Measurements from ENCODE around the gene STEAP1.

Gene STEAP1

GRCh38 chr7:90178679-90179278 is 24.5 kb downstream of the STEAP1 start:
- TF ChIP-seq SIN3A (IDR thresholded peaks at IDR 0.05; ENCODE audit: borderline replicate concordance, insufficient read depth, low read length) = no peak
- TF ChIP-seq, protein P1, sequence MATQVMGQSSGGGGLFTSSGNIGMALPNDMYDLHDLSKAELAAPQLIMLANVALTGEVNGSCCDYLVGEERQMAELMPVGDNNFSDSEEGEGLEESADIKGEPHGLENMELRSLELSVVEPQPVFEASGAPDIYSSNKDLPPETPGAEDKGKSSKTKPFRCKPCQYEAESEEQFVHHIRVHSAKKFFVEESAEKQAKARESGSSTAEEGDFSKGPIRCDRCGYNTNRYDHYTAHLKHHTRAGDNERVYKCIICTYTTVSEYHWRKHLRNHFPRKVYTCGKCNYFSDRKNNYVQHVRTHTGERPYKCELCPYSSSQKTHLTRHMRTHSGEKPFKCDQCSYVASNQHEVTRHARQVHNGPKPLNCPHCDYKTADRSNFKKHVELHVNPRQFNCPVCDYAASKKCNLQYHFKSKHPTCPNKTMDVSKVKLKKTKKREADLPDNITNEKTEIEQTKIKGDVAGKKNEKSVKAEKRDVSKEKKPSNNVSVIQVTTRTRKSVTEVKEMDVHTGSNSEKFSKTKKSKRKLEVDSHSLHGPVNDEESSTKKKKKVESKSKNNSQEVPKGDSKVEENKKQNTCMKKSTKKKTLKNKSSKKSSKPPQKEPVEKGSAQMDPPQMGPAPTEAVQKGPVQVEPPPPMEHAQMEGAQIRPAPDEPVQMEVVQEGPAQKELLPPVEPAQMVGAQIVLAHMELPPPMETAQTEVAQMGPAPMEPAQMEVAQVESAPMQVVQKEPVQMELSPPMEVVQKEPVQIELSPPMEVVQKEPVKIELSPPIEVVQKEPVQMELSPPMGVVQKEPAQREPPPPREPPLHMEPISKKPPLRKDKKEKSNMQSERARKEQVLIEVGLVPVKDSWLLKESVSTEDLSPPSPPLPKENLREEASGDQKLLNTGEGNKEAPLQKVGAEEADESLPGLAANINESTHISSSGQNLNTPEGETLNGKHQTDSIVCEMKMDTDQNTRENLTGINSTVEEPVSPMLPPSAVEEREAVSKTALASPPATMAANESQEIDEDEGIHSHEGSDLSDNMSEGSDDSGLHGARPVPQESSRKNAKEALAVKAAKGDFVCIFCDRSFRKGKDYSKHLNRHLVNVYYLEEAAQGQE (IDR thresholded peaks at IDR 0.05; ENCODE audit: insufficient read depth in 1 of 2, low read depth in 2 of 2, low read length in 2 of 2) = no peak
- TF ChIP-seq POLR2AphosphoS5 (IDR thresholded peaks at IDR 0.05; ENCODE audit: low read depth, low read length) = no peak
- TF ChIP-seq TAF1 (IDR thresholded peaks at IDR 0.05; ENCODE audit: borderline replicate concordance, insufficient read depth, low read length) = no peak
- no peak for TF ChIP-seq FOXP2 (optimal IDR thresholded peaks at IDR 0.05; ENCODE audit: borderline replicate concordance, extremely low read depth, extremely low read length, insufficient read depth)

- TF ChIP-seq POLR2AphosphoS5 (IDR thresholded peaks at IDR 0.05; ENCODE audit: low read depth, low read length) = no peak
Observed at GRCh38 chr7:90180011-90180585, 25.8 kb downstream of the STEAP1 start.

DNA sequence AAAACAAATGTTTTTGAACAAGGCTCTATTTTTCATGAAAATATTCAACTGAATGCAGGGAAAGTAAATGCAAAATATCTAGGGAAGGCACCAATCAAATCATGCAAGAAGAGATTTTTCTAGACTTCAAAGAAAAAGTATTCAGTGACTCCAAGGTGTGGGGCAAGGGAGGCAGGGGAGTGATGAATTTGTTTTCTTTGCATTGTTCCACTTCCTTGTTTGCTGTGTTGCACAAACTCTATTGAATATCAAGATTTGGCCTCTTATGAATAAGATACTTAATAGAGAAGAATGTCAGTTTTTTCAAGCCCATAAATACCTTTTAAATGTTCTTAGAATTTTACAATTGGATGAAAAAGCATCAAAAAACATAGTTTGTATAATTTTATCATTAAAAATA is 26.4 kb downstream of the STEAP1 start:
- TF ChIP-seq POLR2AphosphoS5 (IDR thresholded peaks at IDR 0.05; ENCODE audit: low read depth, low read length) = no peak
- TF ChIP-seq SIN3A (IDR thresholded peaks at IDR 0.05; ENCODE audit: borderline replicate concordance, insufficient read depth, low read length) = no peak
- TF ChIP-seq, protein P1 (IDR thresholded peaks at IDR 0.05; ENCODE audit: insufficient read depth in 1 of 2, low read depth in 2 of 2, low read length in 2 of 2) = no peak

DNA sequence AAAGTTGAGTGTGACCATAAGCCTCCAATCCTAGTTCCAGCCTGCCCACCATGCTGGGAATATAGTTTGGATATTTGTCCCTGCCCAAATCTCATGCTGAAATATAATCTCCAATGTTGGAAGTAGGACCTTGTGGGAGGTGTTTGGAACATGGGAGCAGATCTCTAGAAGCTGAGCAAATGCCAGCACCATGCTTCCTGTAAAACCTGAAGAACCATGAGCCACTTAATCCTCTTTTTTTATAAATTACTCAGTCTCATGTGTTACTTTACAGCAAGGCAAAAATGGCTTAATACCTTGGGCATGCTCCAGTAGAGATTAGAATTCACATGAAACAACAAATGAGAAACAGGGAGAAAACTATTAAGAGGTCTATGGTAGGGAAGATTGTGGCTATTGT is 27.2 kb downstream of the STEAP1 start:
- no peak for TF ChIP-seq POLR2AphosphoS5 (IDR thresholded peaks at IDR 0.05; ENCODE audit: low read depth, low read length)
- TF ChIP-seq FOXP2 (optimal IDR thresholded peaks at IDR 0.05; ENCODE audit: borderline replicate concordance, extremely low read depth, extremely low read length, insufficient read depth) = no peak
- TF ChIP-seq SIN3A (IDR thresholded peaks at IDR 0.05; ENCODE audit: borderline replicate concordance, insufficient read depth, low read length) = no peak
- TF ChIP-seq, protein P1 (IDR thresholded peaks at IDR 0.05; ENCODE audit: insufficient read depth in 1 of 2, low read depth in 2 of 2, low read length in 2 of 2) = no peak

- TF ChIP-seq SIN3A (IDR thresholded peaks at IDR 0.05; ENCODE audit: borderline replicate concordance, insufficient read depth, low read length) = no peak
- TF ChIP-seq, protein P1 (IDR thresholded peaks at IDR 0.05; ENCODE audit: insufficient read depth in 1 of 2, low read depth in 2 of 2, low read length in 2 of 2) = no peak
- no peak for TF ChIP-seq FOXP2 (optimal IDR thresholded peaks at IDR 0.05; ENCODE audit: borderline replicate concordance, extremely low read depth, extremely low read length, insufficient read depth)
- TF ChIP-seq POLR2AphosphoS5 (IDR thresholded peaks at IDR 0.05; ENCODE audit: low read depth, low read length) = no peak
- no peak for TF ChIP-seq TAF1 (IDR thresholded peaks at IDR 0.05; ENCODE audit: borderline replicate concordance, insufficient read depth, low read length)
Observed at GRCh38 chr7:90187507-90188050, 33.3 kb downstream of the STEAP1 start.
